ENCODE results near the gene NLRC5. TPM values are rescaled to one million over a fixed set of nuclear protein-coding genes. Genes with fewer than 3 reads are reported as not detected.
"Not testable (repeated sequence)": the region's sequence is repeated elsewhere in the genome, so short reads cannot be mapped to it uniquely, and the experiment has no call there.

Gene NLRC5
- total RNA-seq, 1 experiment from 2014 or later: 2.4 TPM

- no peak overlapping the region for H3K18ac ChIP-seq (ENCODE audit: insufficient read length, low read depth, low read length)
- H3K9me3 Mint-ChIP-seq: no peaks in the 10 kb centered on the region
- H4K5ac ChIP-seq (ENCODE audit: insufficient read length, low read depth, low read length): no peak overlapping the region
- H2BK20ac ChIP-seq (ENCODE audit: low read depth, low read length, poor library complexity, severe bottlenecking): no peak overlapping the region
- H4K20me1 ChIP-seq (ENCODE audit: control insufficient read depth, insufficient read depth, insufficient read length): no peaks in the 10 kb centered on the region
- H3K14ac ChIP-seq (ENCODE audit: insufficient read depth, low read length): no peak overlapping the region
- no peak overlapping the region for H3K56ac ChIP-seq (ENCODE audit: insufficient read length, low read depth, low read length)
- no peaks in the 10 kb centered on the region for H3K23me2 ChIP-seq (ENCODE audit: insufficient read length, low read depth, low read length, poor library complexity, severe bottlenecking)
- H3K27me3 ChIP-seq (ENCODE audit: insufficient read depth, low read length): no peaks in the 10 kb centered on the region
- H3K4me3 Mint-ChIP-seq: no peak overlapping the region
- H3T11ph ChIP-seq (ENCODE audit: low read length): no peak overlapping the region
- no peak overlapping the region for H3K27ac ChIP-seq (ENCODE audit: insufficient read length, low read depth, low read length)
- H4K91ac ChIP-seq (ENCODE audit: insufficient read length, low read depth, low read length): no peak overlapping the region
- H2BK15ac ChIP-seq (ENCODE audit: low read depth, low read length): no peak overlapping the region
- H3K27ac Mint-ChIP-seq: no peak overlapping the region
- WGBS (ENCODE audit: extremely low coverage, insufficient read length, low lambda C conversion rate): no CpG with 5 or more reads among the region's 2 CpGs
- no peak overlapping the region for H2AK5ac ChIP-seq (ENCODE audit: insufficient read length, low read length)
- no peaks in the 10 kb centered on the region for H3K9me3 ChIP-seq (ENCODE audit: control insufficient read depth, low read depth, low read length)
- H2BK120ac ChIP-seq (ENCODE audit: low read depth, low read length, poor library complexity, severe bottlenecking): no peak overlapping the region
- no peak overlapping the region for H3K4me2 ChIP-seq (ENCODE audit: insufficient read depth, insufficient read length, low read length)
- H4K8ac ChIP-seq (replicated peaks; ENCODE audit: insufficient read length, low read depth, low read length): no peak overlapping the region
- TF ChIP-seq CTCF (conservative IDR thresholded peaks at IDR 0.05): no peak
- H3K27me3 Mint-ChIP-seq (ENCODE audit: low read depth): peaks cover 9% of the 10 kb centered on the region
- H3K9ac ChIP-seq (ENCODE audit: extremely low read depth, insufficient read length, low read length): no peak overlapping the region
- peaks cover under 1 to 9% of the 10 kb centered on the region in 2 experiments; a peak in 1 of 4 replicates for H3K4me1 Mint-ChIP-seq
- no peaks in the 10 kb centered on the region for H3K36me3 Mint-ChIP-seq (ENCODE audit: insufficient read depth in 1 of 3, low read depth in 3 of 3)
- H3K23ac ChIP-seq (ENCODE audit: insufficient read length, low read depth, low read length): no peak overlapping the region
- no peak for DNase-seq
- H3K79me2 ChIP-seq (ENCODE audit: insufficient read depth, low read length): no peaks in the 10 kb centered on the region
- no peak overlapping the region for H2BK12ac ChIP-seq (ENCODE audit: insufficient read length, low read depth, low read length)
- no peaks in the 10 kb centered on the region for H3K4me1 ChIP-seq (ENCODE audit: insufficient read depth, low read length)
- H2BK5ac ChIP-seq (ENCODE audit: insufficient read length, low read length): no peak overlapping the region
- H3K79me1 ChIP-seq (ENCODE audit: insufficient read depth, low read depth, low read length, poor library complexity, severe bottlenecking): no peaks in the 10 kb centered on the region
- H3K4ac ChIP-seq (ENCODE audit: low read depth, low read length): no peak overlapping the region
- H2AFZ ChIP-seq (ENCODE audit: low read length): no peak overlapping the region
Measured at GRCh38 chr16:57070424-57070823, 81.1 kb downstream of the NLRC5 start.

- H4K5ac ChIP-seq (ENCODE audit: insufficient read length, low read depth, low read length); H3K4ac ChIP-seq (ENCODE audit: low read depth, low read length); DNase-seq; H3K79me2 ChIP-seq (ENCODE audit: insufficient read depth, low read length); H3K23me2 ChIP-seq (ENCODE audit: insufficient read length, low read depth, low read length, poor library complexity, severe bottlenecking); H3K79me1 ChIP-seq (ENCODE audit: insufficient read depth, low read depth, low read length, poor library complexity, severe bottlenecking); H3K23ac ChIP-seq (ENCODE audit: insufficient read length, low read depth, low read length); H3T11ph ChIP-seq (ENCODE audit: low read length); H3K27me3 ChIP-seq (ENCODE audit: insufficient read depth, low read length); H3K4me1 ChIP-seq (ENCODE audit: insufficient read depth, low read length); H2BK120ac ChIP-seq (ENCODE audit: low read depth, low read length, poor library complexity, severe bottlenecking); H2AK5ac ChIP-seq (ENCODE audit: insufficient read length, low read length); H2BK12ac ChIP-seq (ENCODE audit: insufficient read length, low read depth, low read length); H3K14ac ChIP-seq (ENCODE audit: insufficient read depth, low read length); H3K56ac ChIP-seq (ENCODE audit: insufficient read length, low read depth, low read length); H4K8ac ChIP-seq (replicated peaks; ENCODE audit: insufficient read length, low read depth, low read length); H3K27ac Mint-ChIP-seq; H3K27ac ChIP-seq (ENCODE audit: insufficient read length, low read depth, low read length); H3K27me3 Mint-ChIP-seq (ENCODE audit: low read depth); H2BK5ac ChIP-seq (ENCODE audit: insufficient read length, low read length); H3K4me2 ChIP-seq (ENCODE audit: insufficient read depth, insufficient read length, low read length); H4K20me1 ChIP-seq (ENCODE audit: control insufficient read depth, insufficient read depth, insufficient read length); H3K9ac ChIP-seq (ENCODE audit: extremely low read depth, insufficient read length, low read length); H3K9me3 Mint-ChIP-seq; H2BK20ac ChIP-seq (ENCODE audit: low read depth, low read length, poor library complexity, severe bottlenecking); H4K91ac ChIP-seq (ENCODE audit: insufficient read length, low read depth, low read length); H2BK15ac ChIP-seq (ENCODE audit: low read depth, low read length); H3K36me3 Mint-ChIP-seq (ENCODE audit: insufficient read depth in 1 of 3, low read depth in 3 of 3); H3K4me3 Mint-ChIP-seq; H2AFZ ChIP-seq (ENCODE audit: low read length); H3K9me3 ChIP-seq (ENCODE audit: control insufficient read depth, low read depth, low read length); H3K18ac ChIP-seq (ENCODE audit: insufficient read length, low read depth, low read length): not testable (repeated sequence)
- peaks cover 5 to 15% of the 10 kb centered on the region in 2 experiments; a peak in 3 of 4 replicates for H3K4me1 Mint-ChIP-seq
- WGBS (ENCODE audit: extremely low coverage, insufficient read length, low lambda C conversion rate): 100% methylated on average over 4 of the region's 4 CpGs
Measured at GRCh38 chr16:57071081-57071732, 81.8 kb downstream of the NLRC5 start.

All from H9 (cell line).